IMR-90 (cell line): ENCODE data around the gene LRRC75A. TPM values are rescaled to one million over a fixed set of nuclear protein-coding genes. Genes with fewer than 3 reads are reported as not detected.

Source experiments
- ATAC-seq: fragments of 200-7000 bp; cut with Tn5 transposase; 2 replicates; pipeline ENCODE4 v1.9.1; 2020; ENCODE audit warnings: low read depth, mild to moderate bottlenecking, moderate library complexity
- BruUV-seq: library from RNA; stranded (reverse); fragments of 400-500 nt; replicated peaks from 2 replicates; lab custom pipeline; 2021; lab: Mats Ljungman, UMichigan
- CTCF ChIA-PET: fragments of 300-600 bp; formaldehyde crosslinking; extraction: SDS; loops from one replicate; lab custom pipeline; 2021; ENCODE audit warnings: antibody characterized with exemption; lab: Yijun Ruan, JAX
- POLR2A ChIA-PET: fragments of 300-600 bp; sonication (Branson Sonifier 250); formaldehyde crosslinking; loops from one replicate; lab custom pipeline; 2022; ENCODE audit warnings: antibody characterized with exemption; ENCODE audit not compliant: unreplicated experiment; lab: Charles Lee
- DNase-seq: peaks from one replicate; pipeline ENCODE4 v3.0.0; 2013
- H2AFZ ChIP-seq: replicated peaks from 2 replicates; pipeline ENCODE3; 2013; ENCODE audit warnings: low read length, mild to moderate bottlenecking; ENCODE audit not compliant: poor library complexity
- H2AK5ac ChIP-seq: 2 replicates; pipeline ENCODE4 v1.6.1; 2013; ENCODE audit warnings: low read depth, low read length, inconsistent platforms
- H2AK9ac ChIP-seq: replicated peaks from 2 replicates; pipeline ENCODE3; 2013; ENCODE audit warnings: mild to moderate bottlenecking, low read depth, low read length, moderate library complexity; ENCODE audit not compliant: poor library complexity
- H2BK120ac ChIP-seq: 2 replicates; pipeline ENCODE4 v1.6.1; 2013; ENCODE audit warnings: low read depth, low read length, inconsistent platforms
- H2BK15ac ChIP-seq: 3 replicates; pipeline ENCODE4 v1.6.1; 2013; ENCODE audit warnings: low read depth, low read length, inconsistent platforms
- H2BK20ac ChIP-seq: 2 replicates; pipeline ENCODE4 v1.6.1; 2013; ENCODE audit warnings: low read depth, mild to moderate bottlenecking, inconsistent platforms, low read length, moderate library complexity
- H2BK5ac ChIP-seq: 2 replicates; pipeline ENCODE4 v1.6.1; 2013; ENCODE audit warnings: mild to moderate bottlenecking, low read depth, low read length, inconsistent platforms; ENCODE audit not compliant: poor library complexity, severe bottlenecking
- H3K14ac ChIP-seq: replicated peaks from 2 replicates; pipeline ENCODE4 v1.6.1; 2013; ENCODE audit warnings: low read depth, low read length, inconsistent platforms
- H3K18ac ChIP-seq: 2 replicates; pipeline ENCODE4 v1.6.1; 2013; ENCODE audit warnings: low read depth, low read length, control low read depth
- H3K23ac ChIP-seq: 2 replicates; pipeline ENCODE4 v1.6.1; 2013; ENCODE audit warnings: low read depth, low read length, inconsistent platforms
- H3K27ac ChIP-seq: 2 replicates; pipeline ENCODE4 v1.5.1; 2013; ENCODE audit warnings: mild to moderate bottlenecking, control low read depth, low read length; ENCODE audit not compliant: insufficient read depth
- H3K27me3 ChIP-seq: 2 replicates; pipeline ENCODE4 v1.6.1; 2013; ENCODE audit warnings: low read length; ENCODE audit not compliant: control insufficient read depth, insufficient read depth
- H3K36me3 ChIP-seq: 2 replicates; pipeline ENCODE4 v1.6.1; 2013; ENCODE audit warnings: low read length, mixed read lengths; ENCODE audit not compliant: control insufficient read depth, insufficient read depth
- H3K4ac ChIP-seq: 2 replicates; pipeline ENCODE4 v1.6.1; 2013; ENCODE audit warnings: low read depth, low read length, inconsistent platforms
- H3K4me1 ChIP-seq: 2 replicates; pipeline ENCODE4 v1.6.1; 2013; ENCODE audit warnings: low read length, mixed read lengths; ENCODE audit not compliant: control insufficient read depth, insufficient read depth
- H3K4me2 ChIP-seq: 2 replicates; pipeline ENCODE4 v1.6.1; 2013; ENCODE audit warnings: low read depth, mild to moderate bottlenecking, control low read depth, low read length, moderate library complexity
- H3K4me3 ChIP-seq: 2 replicates; pipeline ENCODE4 v1.5.1; 2013; ENCODE audit warnings: low read depth, mild to moderate bottlenecking, control low read depth, low read length, moderate library complexity; ENCODE audit not compliant: insufficient read depth
- H3K56ac ChIP-seq: 2 replicates; pipeline ENCODE4 v1.6.1; 2013; ENCODE audit warnings: low read length, inconsistent platforms; ENCODE audit not compliant: insufficient read depth; ENCODE audit errors: extremely low read depth
- H3K79me1 ChIP-seq, 2 experiments: 2 replicates each; pipeline ENCODE4 v1.6.1; 2013; ENCODE audit warnings: low read length in 2 of 2, inconsistent platforms in 1 of 2, low read depth in 1 of 2
- H3K9ac ChIP-seq: 2 replicates; pipeline ENCODE4 v1.6.1; 2013; ENCODE audit warnings: low read depth, low read length, control low read depth
- H3K9me1 ChIP-seq: 2 replicates; pipeline ENCODE4 v1.6.1; 2013; ENCODE audit warnings: low read length, inconsistent platforms; ENCODE audit not compliant: insufficient read depth
- H3K9me3 ChIP-seq: 2 replicates; pipeline ENCODE4 v1.6.1; 2013; ENCODE audit warnings: low read length; ENCODE audit not compliant: control insufficient read depth, insufficient read depth
- H4K20me1 ChIP-seq: 2 replicates; pipeline ENCODE4 v1.6.1; 2013; ENCODE audit warnings: low read length, inconsistent platforms; ENCODE audit not compliant: insufficient read depth
- H4K5ac ChIP-seq: 2 replicates; pipeline ENCODE4 v1.6.1; 2013; ENCODE audit warnings: mild to moderate bottlenecking, low read depth, low read length, control low read depth
- H4K8ac ChIP-seq, 2 experiments: 2 replicates each; pipeline ENCODE4 v1.6.1; 2013; ENCODE audit warnings: low read depth in 2 of 2, low read length in 2 of 2, control low read depth in 1 of 2, inconsistent platforms in 1 of 2
- H4K91ac ChIP-seq: 2 replicates; pipeline ENCODE4 v1.6.1; 2013; ENCODE audit warnings: low read depth, low read length, inconsistent platforms; ENCODE audit not compliant: insufficient read depth
- CEBPB ChIP-seq: IDR thresholded peaks from 2 replicates; pipeline ENCODE4 v1.6.1; 2012; ENCODE audit warnings: low read depth, low read length, improper control_type of control experiment
- CHD1 ChIP-seq: IDR thresholded peaks from 2 replicates; pipeline ENCODE4 v1.6.1; 2012; ENCODE audit warnings: low read depth, low read length, improper control_type of control experiment
- FOS ChIP-seq: fragments of 150-350 bp; IDR thresholded peaks from 2 replicates; pipeline ENCODE4 v1.6.1; 2016; ENCODE audit warnings: low read depth, low read length
- MAFK ChIP-seq: IDR thresholded peaks from 2 replicates; pipeline ENCODE4 v1.6.1; 2012; ENCODE audit warnings: low read depth, low read length, improper control_type of control experiment
- MAZ ChIP-seq: IDR thresholded peaks from 2 replicates; pipeline ENCODE4 v1.6.1; 2012; ENCODE audit warnings: low read depth, mild to moderate bottlenecking, low read length, improper control_type of control experiment, moderate library complexity, borderline replicate concordance
- POLR2A ChIP-seq: IDR thresholded peaks from 2 replicates; pipeline ENCODE4 v1.6.1; 2012; ENCODE audit warnings: mild to moderate bottlenecking, low read depth, low read length
- WGBS, 2 experiments: methylation state at CpG; one replicate each; pipeline versions ENCODE4 v1.1.5 to v1.1.7; 2013; ENCODE audit warnings: missing lambda C conversion rate in 2 of 2; ENCODE audit not compliant: insufficient read length in 1 of 2; ENCODE audit errors: extremely low coverage in 2 of 2; 5-methylcytosine and 5-hydroxymethylcytosine counted together
- dilution Hi-C: fragments of 300-500 bp; cut with HindIII; formaldehyde crosslinking; loops from one replicate; pipeline ENCODE4 v1.14.3; 2018; ENCODE audit warnings: low sequenced_read_pairs; ENCODE audit not compliant: unreplicated experiment
- in situ Hi-C: fragments of 300-500 bp; cut with MboI; formaldehyde crosslinking; loops from 3 replicates; pipeline ENCODE4 v1.14.3; 2019; ENCODE audit warnings: low sequenced_read_pairs, inconsistent platforms, mixed read lengths
- intact Hi-C: fragments of 100-400 bp; cut with micrococcal nuclease; formaldehyde crosslinking; loops from 2 replicates; pipeline ENCODE4 v1.10.0; 2022
- polyA plus RNA-seq, 3 experiments: library from polyadenylated mRNA; depleted of rRNA; stranded (reverse); fragments of >200 nt; gene quantifications; 2 replicates each; pipeline ENCODE4 v1.2.3, GENCODE V29; 2012; ENCODE audit warnings: low replicate concordance in 1 of 3
- total RNA-seq: library from RNA; depleted of rRNA; stranded (reverse); fragments of >200 nt; gene quantifications from 2 replicates; pipeline ENCODE4 v1.2.3, GENCODE V29; 2012
- TF ChIP-seq, protein P1 (sequence below): fragments of 150-350 bp; IDR thresholded peaks from 2 replicates; pipeline ENCODE4 v1.6.1; 2016; ENCODE audit warnings: low read depth, mild to moderate bottlenecking, low read length, moderate library complexity, borderline replicate concordance

The LRRC75A gene
- total and polyA plus RNA-seq, 2 of the 4 experiments (the other 2 are of a cell fraction), result 0.72 to 1.0 TPM

DNA sequence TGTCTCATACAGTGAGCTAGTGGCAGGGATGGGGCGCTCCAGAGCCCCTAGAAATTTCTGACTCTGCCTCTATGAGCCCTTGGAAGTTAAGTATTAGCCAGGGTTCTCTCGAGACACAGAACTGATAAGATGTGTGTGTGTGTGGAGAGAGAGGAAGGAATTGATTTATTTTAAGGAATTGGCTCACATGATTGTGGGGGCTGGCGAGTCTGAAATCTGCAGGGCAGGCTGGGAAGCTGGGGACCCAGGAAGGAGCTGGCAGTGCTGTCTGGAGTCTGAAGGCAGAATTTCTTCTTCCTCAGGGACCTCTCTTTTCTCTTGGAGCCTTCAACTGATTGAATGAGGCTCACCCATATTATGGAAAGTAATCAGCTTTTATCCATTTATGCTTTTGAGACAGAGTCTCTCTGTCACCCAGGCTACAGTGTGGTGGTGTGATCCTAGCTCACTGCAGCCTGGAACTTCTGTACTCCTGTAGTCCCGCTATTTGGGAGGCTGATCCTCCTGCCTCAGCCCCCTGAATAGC lies 16.8 kb downstream of the LRRC75A start:
- Histone ChIP-seq H2BK120ac (no peak overlapping the region), H2AK9ac (no peak overlapping the region), H3K79me1 (no peaks in the 10 kb centered on the region), H3K27ac (no peak overlapping the region), H3K9me3 (no peaks in the 10 kb centered on the region), H3K4me3 (no peak overlapping the region), H3K14ac (no peak overlapping the region), H3K4me2 (no peak overlapping the region), H4K5ac (no peak overlapping the region), H3K9me1 (0 out of 2 replicates have a peak, but pooled peaks cover 4% of the 10 kb centered on the region), H3K36me3 (no peaks in the 10 kb centered on the region), H3K9ac (no peak overlapping the region), H4K20me1 (no peaks in the 10 kb centered on the region), H3K27me3 (no peaks in the 10 kb centered on the region), H2BK5ac (no peak overlapping the region), H2AFZ (no peak overlapping the region), H4K91ac (no peak overlapping the region), H2BK20ac (no peak overlapping the region), H3K18ac (no peak overlapping the region), H2BK15ac (no peak overlapping the region), H3K4me1 (peaks cover 13% of the 10 kb centered on the region; the same call in 1 of the 2 replicates), H2AK5ac (no peak overlapping the region), H3K23ac (no peak overlapping the region), H3K56ac (no peak overlapping the region), H4K8ac (no peak overlapping the region), H3K4ac (no peak overlapping the region)
- BruUV-seq, result no TSS peak
- in situ Hi-C loops (no loop called here), dilution Hi-C loops (no loop called here), intact Hi-C loops (no loop called here)
- TF ChIP-seq FOS, result no peak
- TF ChIP-seq, protein P1, sequence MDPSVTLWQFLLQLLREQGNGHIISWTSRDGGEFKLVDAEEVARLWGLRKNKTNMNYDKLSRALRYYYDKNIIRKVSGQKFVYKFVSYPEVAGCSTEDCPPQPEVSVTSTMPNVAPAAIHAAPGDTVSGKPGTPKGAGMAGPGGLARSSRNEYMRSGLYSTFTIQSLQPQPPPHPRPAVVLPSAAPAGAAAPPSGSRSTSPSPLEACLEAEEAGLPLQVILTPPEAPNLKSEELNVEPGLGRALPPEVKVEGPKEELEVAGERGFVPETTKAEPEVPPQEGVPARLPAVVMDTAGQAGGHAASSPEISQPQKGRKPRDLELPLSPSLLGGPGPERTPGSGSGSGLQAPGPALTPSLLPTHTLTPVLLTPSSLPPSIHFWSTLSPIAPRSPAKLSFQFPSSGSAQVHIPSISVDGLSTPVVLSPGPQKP, result no peak
- TF ChIP-seq MAZ, result no peak
- no peak for TF ChIP-seq MAFK
- no peak for TF ChIP-seq POLR2A
- TF ChIP-seq CHD1, result no peak
- no peak for TF ChIP-seq CEBPB
- DNase-seq, result no peak
- 100% methylated on average over 1 of the region's 4 CpGs; no CpG with 5 or more reads in 1 of the 2 experiments for WGBS, 2 experiments
- POLR2A ChIA-PET, result no interaction called here
- CTCF ChIA-PET, result no interaction called here
- no peak for ATAC-seq
